ENCODE data around the gene ANGPTL4. TPM values are rescaled to one million over a fixed set of nuclear protein-coding genes. Genes with fewer than 3 reads are reported as not detected.

The ANGPTL4 gene
- total and polyA plus RNA-seq, 2 of the 13 experiments (the other 11 are each of a cell fraction or from before 2014, with no cell fraction given), result 0.80 to 21.7 TPM

GRCh38 chr19:8373867-8374813 is 10.2 kb downstream of the ANGPTL4 start (continued):
- TF ChIP-seq BATF2 (CRISPR knock-in tag; IDR thresholded peaks at IDR 0.05) (no peak), SPEN (CRISPR knock-in tag; IDR thresholded peaks at IDR 0.05; ENCODE audit: low read depth) (peak; percentile 81; the same call in 1 of the 2 replicates), SRSF1 (optimal IDR thresholded peaks at IDR 0.05; ENCODE audit: low read depth, low read length) (no peak), MZF1 (CRISPR knock-in tag; IDR thresholded peaks at IDR 0.05; ENCODE audit: borderline replicate concordance) (no peak), ZEB1 (IDR thresholded peaks at IDR 0.05; ENCODE audit: insufficient replicate concordance, low read depth) (no peak), DNMT3B (CRISPR knock-in tag; conservative IDR thresholded peaks at IDR 0.05) (no peak), TBP (CRISPR knock-in tag; IDR thresholded peaks at IDR 0.05) (no peak), GLI4 (CRISPR knock-in tag; IDR thresholded peaks at IDR 0.05; ENCODE audit: borderline replicate concordance) (0 out of 2 replicates have a peak, but pooled peaks have one; percentile 47), ZBTB7A (CRISPR knock-in tag; IDR thresholded peaks at IDR 0.05) (no peak), RAD21 (CRISPR knock-in tag; IDR thresholded peaks at IDR 0.05) (peak; percentile 94), ZNF124 (CRISPR knock-in tag; IDR thresholded peaks at IDR 0.05) (no peak; the same call in 1 of the 2 replicates), ZNF766 (CRISPR knock-in tag; IDR thresholded peaks at IDR 0.05; ENCODE audit: borderline replicate concordance) (no peak), TFE3 (CRISPR knock-in tag; IDR thresholded peaks at IDR 0.05) (peak; percentile 96), BCL6 (CRISPR knock-in tag; IDR thresholded peaks at IDR 0.05) (peak; percentile 92), SP5 (CRISPR knock-in tag; IDR thresholded peaks at IDR 0.05; ENCODE audit: borderline replicate concordance, low read depth) (peak; percentile 96), HMGXB3 (CRISPR knock-in tag; IDR thresholded peaks at IDR 0.05; ENCODE audit: borderline replicate concordance) (0 out of 2 replicates have a peak, but pooled peaks have one; percentile 72), CAMTA2 (CRISPR knock-in tag; IDR thresholded peaks at IDR 0.05; ENCODE audit: borderline replicate concordance) (no peak), ZNF121 (CRISPR knock-in tag; IDR thresholded peaks at IDR 0.05) (peak; percentile 98), ZNF737 (CRISPR knock-in tag; IDR thresholded peaks at IDR 0.05; ENCODE audit: borderline replicate concordance) (no peak), ZNF512 (CRISPR knock-in tag; IDR thresholded peaks at IDR 0.05) (no peak), ZNF740 (CRISPR knock-in tag; IDR thresholded peaks at IDR 0.05) (no peak)
